ENCODE data around the gene XPC.

XPC gene

DNA sequence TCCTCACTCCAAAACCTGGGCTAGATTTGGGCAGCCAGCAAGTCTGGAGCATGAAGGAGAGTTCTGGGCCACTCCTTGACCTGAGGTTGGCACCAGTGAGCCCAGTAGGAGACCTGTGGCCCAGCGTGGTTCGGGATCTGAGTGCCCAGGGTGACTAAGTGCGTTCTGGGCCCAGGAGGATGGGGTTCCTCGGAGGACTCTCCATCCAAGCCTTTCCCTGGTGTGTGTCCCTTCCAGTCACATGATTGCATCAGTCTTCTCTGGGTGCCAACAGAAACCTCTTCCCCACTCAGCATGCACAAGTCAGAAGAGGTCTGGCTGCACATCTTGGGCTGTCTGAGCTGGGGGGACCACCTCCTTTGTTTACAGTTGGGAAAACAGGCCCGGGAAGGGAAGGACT is 38.6 kb downstream of the XPC start:
- DNase-seq (ENCODE audit: low read depth in 1 of 2, low spot score in 1 of 2): no peak
- no peak for TF ChIP-seq JUND (IDR thresholded peaks at IDR 0.05; ENCODE audit: low read depth)
- in situ Hi-C loops (cut with HindIII; ENCODE audit: low pct_unique_long_range_greater_than_20kb, low sequenced_read_pairs): no loop called here

DNA sequence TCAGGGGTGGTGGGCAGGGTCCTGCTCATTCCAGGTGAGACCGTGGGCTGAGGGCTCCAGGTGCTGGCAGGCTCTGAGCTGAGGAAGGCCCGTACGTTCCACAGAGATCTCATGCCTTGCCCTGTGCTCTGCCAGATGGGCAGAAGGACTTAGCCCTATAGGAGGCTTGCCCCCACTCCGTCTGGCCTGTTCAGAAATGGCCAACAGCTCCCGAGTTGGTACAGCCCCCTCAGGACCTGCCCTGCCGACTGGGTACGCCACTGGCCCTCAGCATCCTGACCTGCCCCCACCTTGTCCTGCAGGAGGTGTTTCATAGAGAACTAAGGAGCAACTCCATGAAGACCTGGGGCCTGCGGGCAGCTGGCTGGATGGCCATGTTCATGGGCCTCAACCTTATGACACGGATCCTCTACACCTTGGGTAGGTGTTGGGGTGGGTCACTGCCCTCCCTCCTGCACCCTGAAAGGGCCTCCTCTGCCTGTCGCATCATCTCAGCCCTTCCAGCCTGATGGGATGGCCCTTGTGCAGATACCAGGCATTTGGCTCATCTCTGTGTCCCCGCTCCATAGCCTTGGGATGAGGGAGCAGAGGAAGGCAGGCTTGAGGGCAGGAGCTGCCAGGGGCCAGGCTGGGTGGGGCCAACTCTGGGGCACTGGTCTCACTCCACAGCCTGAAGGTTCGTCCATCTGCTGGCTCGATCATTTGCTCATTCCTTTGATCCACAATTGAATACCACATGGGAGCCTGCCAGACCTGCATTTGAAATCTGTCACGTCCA is 39.3 kb downstream of the XPC start:
- in situ Hi-C loops (cut with HindIII; ENCODE audit: low pct_unique_long_range_greater_than_20kb, low sequenced_read_pairs): no loop called here
- DNase-seq (ENCODE audit: low read depth in 1 of 2, low spot score in 1 of 2): no peak
- TF ChIP-seq JUND (IDR thresholded peaks at IDR 0.05; ENCODE audit: low read depth): no peak

DNA sequence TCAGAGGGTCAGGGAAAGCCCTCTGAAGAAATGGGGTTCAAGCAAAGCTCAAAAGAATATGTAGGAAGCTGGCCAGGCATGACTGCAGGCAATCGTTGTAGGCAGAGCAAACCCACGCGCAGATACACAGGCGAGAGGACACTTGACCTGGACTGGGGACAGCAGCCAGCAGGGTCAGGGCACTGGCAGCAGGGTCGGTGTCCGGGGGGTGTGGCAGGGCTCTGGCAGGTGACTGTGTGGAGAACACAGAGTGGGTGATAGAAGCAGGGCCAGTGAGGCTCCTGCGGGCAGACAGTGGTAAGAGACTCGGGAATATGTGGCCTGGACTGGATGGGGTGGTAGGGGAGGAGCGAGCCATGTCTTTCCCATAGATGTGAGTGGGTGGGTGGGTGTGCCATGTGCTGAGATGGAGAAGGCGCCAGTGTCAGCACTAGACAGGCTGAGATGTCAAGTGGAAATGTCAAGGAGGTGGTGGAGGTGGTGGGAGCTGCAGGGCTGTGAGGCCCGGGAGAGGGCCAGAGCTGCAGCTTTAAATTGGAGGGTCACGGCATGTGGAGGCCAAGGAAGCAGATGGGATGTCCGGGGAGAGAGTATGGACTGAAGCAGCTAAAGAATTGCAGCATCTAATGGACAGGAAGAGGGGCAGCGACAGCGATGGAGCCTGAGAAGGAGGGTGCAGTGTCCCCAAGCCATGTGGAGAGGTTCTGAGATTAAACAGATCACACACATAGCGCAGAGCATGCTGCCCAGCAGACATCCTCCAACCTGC is 40.1 kb downstream of the XPC start:
- in situ Hi-C loops (cut with HindIII; ENCODE audit: low pct_unique_long_range_greater_than_20kb, low sequenced_read_pairs): no loop called here
- no peak for TF ChIP-seq JUND (IDR thresholded peaks at IDR 0.05; ENCODE audit: low read depth)
- DNase-seq (ENCODE audit: low read depth in 1 of 2, low spot score in 1 of 2): no peak

- DNase-seq (ENCODE audit: low read depth in 1 of 2, low spot score in 1 of 2): no peak
- in situ Hi-C loops (cut with HindIII; ENCODE audit: low pct_unique_long_range_greater_than_20kb, low sequenced_read_pairs): no loop called here
Observed at GRCh38 chr3:14137445-14137844, 41.0 kb downstream of the XPC start.

GRCh38 chr3:14137004-14137403 is 41.4 kb downstream of the XPC start:
- no peak for DNase-seq (ENCODE audit: low read depth in 1 of 2, low spot score in 1 of 2)
- no peak for TF ChIP-seq JUND (IDR thresholded peaks at IDR 0.05; ENCODE audit: low read depth)
- in situ Hi-C loops (cut with HindIII; ENCODE audit: low pct_unique_long_range_greater_than_20kb, low sequenced_read_pairs): no loop called here

More at GRCh38 chr3:14137445-14137844, 41.0 kb downstream of the XPC start:
- no peak for TF ChIP-seq JUND (IDR thresholded peaks at IDR 0.05; ENCODE audit: low read depth)

DNA sequence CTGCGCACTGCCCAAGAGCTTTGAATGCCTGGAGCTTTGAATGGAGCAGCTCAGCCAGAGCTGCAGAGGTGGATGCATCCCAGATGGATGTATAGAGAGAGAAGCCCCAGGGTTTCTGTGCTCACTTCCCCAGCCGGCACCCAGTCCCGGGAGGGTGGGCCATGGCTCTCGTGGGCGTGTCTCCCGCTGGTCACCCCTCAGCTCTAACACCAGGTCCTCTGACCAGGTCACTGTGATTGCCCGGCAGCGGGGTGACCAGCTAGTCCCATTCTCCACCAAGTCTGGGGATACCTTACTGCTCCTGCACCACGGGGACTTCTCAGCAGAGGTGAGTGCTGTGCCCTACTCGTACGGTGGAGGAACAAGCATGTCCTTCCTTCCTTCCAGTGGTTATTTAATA is 42.8 kb downstream of the XPC start:
- no peak for DNase-seq (ENCODE audit: low read depth in 1 of 2, low spot score in 1 of 2)
- no peak for TF ChIP-seq JUND (IDR thresholded peaks at IDR 0.05; ENCODE audit: low read depth)
- in situ Hi-C loops (cut with HindIII; ENCODE audit: low pct_unique_long_range_greater_than_20kb, low sequenced_read_pairs): no loop called here

DNA sequence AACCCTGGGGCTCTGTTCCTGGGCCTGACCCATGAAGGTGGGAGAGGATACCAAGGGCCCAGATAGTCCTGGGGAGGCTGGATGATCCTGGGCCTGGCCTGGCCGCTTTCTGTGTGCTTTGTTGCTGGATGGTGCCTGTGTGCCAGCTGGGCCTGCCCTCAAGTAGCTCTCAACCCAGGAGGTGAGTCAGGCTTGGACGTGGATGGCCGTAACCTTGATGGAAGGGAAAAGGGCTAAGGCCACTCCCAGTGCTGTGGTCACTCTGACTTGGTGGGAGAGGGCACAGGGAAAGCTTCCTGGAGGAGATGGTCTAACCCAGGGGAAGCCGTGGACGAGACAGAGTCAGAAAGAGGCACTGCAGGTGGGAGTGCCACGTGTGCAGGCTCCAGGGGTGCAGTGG is 44.1 kb downstream of the XPC start:
- DNase-seq (ENCODE audit: low read depth in 1 of 2, low spot score in 1 of 2): no peak
- in situ Hi-C loops (cut with HindIII; ENCODE audit: low pct_unique_long_range_greater_than_20kb, low sequenced_read_pairs): no loop called here

GRCh38 chr3:14133876-14134275 is 44.5 kb downstream of the XPC start:
- in situ Hi-C loops (cut with HindIII; ENCODE audit: low pct_unique_long_range_greater_than_20kb, low sequenced_read_pairs): no loop called here
- DNase-seq (ENCODE audit: low read depth in 1 of 2, low spot score in 1 of 2): no peak
- no peak for TF ChIP-seq JUND (IDR thresholded peaks at IDR 0.05; ENCODE audit: low read depth)

More for the DNA sequence above, 44.1 kb downstream of the XPC start:
- TF ChIP-seq JUND (IDR thresholded peaks at IDR 0.05; ENCODE audit: low read depth): no peak

DNA sequence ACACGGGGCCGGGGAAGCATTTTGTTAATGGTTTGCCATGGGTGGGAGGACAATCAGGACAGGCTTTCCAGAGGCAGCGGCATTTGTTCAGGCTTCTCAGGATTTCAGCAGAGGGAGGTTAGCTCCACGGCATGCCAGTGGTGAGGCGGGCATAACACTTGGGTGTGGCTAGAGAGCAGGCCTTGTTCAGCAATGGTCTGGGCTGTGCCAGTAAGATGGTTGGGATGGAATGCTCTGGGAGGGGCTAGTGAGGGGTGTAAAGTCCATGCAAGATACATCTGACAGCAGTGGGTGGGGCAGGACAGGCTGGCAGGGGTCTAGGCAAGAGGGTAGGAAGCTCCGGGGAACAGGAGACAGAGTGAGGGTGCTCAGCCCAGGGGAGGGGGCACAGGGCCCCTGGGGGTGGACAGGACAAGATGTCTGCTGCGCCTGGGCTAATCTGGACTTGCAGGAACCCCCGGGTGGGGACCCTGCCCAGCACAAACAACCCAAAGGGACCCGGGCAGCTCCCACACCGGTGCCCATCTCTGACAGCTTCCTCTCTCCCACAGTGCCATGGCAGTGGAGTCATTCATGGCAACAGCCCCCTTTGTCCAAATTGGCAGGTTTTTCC is 45.1 kb downstream of the XPC start:
- TF ChIP-seq JUND (IDR thresholded peaks at IDR 0.05; ENCODE audit: low read depth): no peak
- in situ Hi-C loops (cut with HindIII; ENCODE audit: low pct_unique_long_range_greater_than_20kb, low sequenced_read_pairs): no loop called here
- no peak for DNase-seq (ENCODE audit: low read depth in 1 of 2, low spot score in 1 of 2)

DNA sequence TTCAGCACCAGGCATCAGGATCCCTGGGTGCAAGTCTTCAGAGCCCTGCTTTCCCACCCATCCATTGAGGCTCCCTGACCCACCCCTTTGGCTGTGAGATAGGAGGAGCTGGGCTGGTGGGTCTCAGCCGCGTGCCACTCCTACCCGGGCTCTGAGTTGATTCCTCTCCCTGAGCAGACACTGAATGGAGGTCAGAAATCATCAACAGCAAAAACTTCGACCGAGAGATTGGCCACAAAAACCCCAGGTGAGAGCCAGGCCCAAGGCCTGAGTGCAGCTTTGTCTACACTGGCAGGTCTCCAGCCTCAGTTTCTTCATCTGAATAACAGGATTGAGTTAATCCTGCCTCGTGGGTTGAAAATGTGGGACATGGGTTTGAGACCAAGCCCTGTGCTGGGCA is 45.7 kb downstream of the XPC start:
- in situ Hi-C loops (cut with HindIII; ENCODE audit: low pct_unique_long_range_greater_than_20kb, low sequenced_read_pairs): no loop called here
- no peak for TF ChIP-seq JUND (IDR thresholded peaks at IDR 0.05; ENCODE audit: low read depth)
- DNase-seq (ENCODE audit: low read depth in 1 of 2, low spot score in 1 of 2): no peak

DNA sequence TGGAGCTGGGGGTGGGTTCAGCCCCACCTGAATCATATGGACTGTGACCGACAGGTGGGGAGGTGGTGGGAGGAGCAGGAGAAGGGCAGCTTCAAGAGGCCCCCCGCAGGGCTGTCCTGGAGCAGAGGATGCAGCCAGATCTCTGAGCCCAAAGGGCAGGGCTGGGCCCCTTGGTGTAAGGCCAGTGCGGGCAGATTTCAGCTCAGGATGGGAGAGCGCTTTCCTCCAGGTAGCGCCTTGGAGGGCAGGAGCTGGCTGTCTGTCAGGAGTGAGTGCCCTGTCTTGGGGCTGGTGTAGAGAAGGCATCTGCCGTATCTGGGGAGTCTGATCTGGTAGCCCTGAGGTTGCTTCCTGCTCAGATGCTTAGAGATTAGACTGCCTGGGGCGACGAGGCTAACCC is 46.3 kb downstream of the XPC start:
- in situ Hi-C loops (cut with HindIII; ENCODE audit: low pct_unique_long_range_greater_than_20kb, low sequenced_read_pairs): no loop called here
- no peak for TF ChIP-seq JUND (IDR thresholded peaks at IDR 0.05; ENCODE audit: low read depth)

DNA sequence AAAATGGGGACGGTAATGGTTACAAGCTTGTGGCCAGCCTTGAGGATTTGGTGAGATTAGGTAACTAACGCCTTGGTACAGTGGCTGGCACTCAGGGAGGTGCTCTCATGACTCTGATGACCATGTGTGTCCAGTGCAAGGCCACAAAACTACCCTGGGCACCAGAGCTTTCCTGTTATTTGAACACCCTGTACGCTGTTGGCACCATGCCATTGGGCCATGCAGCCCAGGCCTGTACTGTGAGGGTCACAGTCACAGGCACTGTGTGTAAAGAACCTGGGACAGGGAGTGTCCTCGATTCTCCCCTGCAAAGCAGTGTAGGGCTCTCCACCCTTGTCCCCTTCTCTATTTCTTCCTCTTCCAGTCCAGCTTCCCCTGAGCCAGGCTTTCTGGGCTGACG is 47.3 kb downstream of the XPC start:
- DNase-seq (ENCODE audit: low read depth in 1 of 2, low spot score in 1 of 2): no peak
- in situ Hi-C loops (cut with HindIII; ENCODE audit: low pct_unique_long_range_greater_than_20kb, low sequenced_read_pairs): no loop called here
- no peak for TF ChIP-seq JUND (IDR thresholded peaks at IDR 0.05; ENCODE audit: low read depth)

More for the DNA sequence above, 46.3 kb downstream of the XPC start:
- no peak for DNase-seq (ENCODE audit: low read depth in 1 of 2, low spot score in 1 of 2)

DNA sequence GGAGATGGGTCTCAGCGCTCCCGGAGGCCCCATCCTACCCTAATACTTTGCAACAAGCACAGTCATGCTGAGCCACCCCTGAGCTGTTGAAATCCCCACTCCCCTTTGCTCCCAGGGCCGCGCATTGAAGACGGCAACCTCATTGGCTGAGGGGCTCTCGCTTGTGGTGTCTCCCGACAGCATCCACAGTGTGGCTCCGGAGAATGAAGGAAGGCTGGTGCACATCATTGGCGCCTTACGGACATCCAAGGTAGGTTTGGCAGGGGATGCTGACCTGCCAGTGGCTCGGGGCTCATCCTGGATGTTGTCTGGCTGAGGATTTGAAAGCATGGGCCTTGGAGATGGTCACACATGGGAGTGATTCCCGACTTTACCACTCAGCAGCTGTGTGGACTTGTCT is 47.7 kb downstream of the XPC start:
- TF ChIP-seq JUND (IDR thresholded peaks at IDR 0.05; ENCODE audit: low read depth): no peak
- no peak for DNase-seq (ENCODE audit: low read depth in 1 of 2, low spot score in 1 of 2)

More for the DNA sequence above, 47.7 kb downstream of the XPC start:
- in situ Hi-C loops (cut with HindIII; ENCODE audit: low pct_unique_long_range_greater_than_20kb, low sequenced_read_pairs): no loop called here
